Right lobe of liver (tissue), 6 donors: ENCODE measurements around the gene SYNJ2. TPM values are rescaled to one million over a fixed set of nuclear protein-coding genes. Genes with fewer than 3 reads are reported as not detected.

ENCODE experiments used
- ATAC-seq, 4 donors: fragments of 200-7000 bp; cut with Tn5 transposase; one replicate each; pipeline ENCODE4 v1.9.1; 2020; ENCODE audit warnings: mild to moderate bottlenecking in 4 of 4, moderate library complexity in 4 of 4
- DNase-seq, 3 donors: peaks; one replicate each; pipeline ENCODE4 v3.0.0-alpha.2; 2020
- H3K27ac ChIP-seq, 3 donors: fragments of 200-600 bp; one replicate each; pipeline ENCODE4 v1.8.0; 2022
- H3K27me3 ChIP-seq, 2 donors: fragments of 200-600 bp; one replicate each; pipeline ENCODE4 v1.8.0; 2022
- H3K36me3 ChIP-seq, 4 donors: fragments of 200-600 bp; sonication (generic) in 1 of 4; one replicate each; pipeline versions ENCODE4 v1.5.1 to v1.8.0; 2017 to 2022; ENCODE audit warnings: control low read depth in 1 of 4
- H3K4me1 ChIP-seq, 4 donors: fragments of 200-600 bp; sonication (generic) in 1 of 4; one replicate each; pipeline versions ENCODE4 v1.5.1 to v1.8.0; 2017 to 2022; ENCODE audit warnings: control low read depth in 1 of 4
- H3K4me3 ChIP-seq, 3 donors: fragments of 200-600 bp; one replicate each; pipeline ENCODE4 v1.8.0; 2022
- H3K9me3 ChIP-seq, 4 donors: fragments of 200-600 bp; sonication (generic) in 1 of 4; one replicate each; pipeline versions ENCODE4 v1.5.1 to v1.8.0; 2017 to 2022; ENCODE audit warnings: control low read depth in 1 of 4
- POLR2A ChIP-seq: fragments of 450-650 bp; IDR thresholded peaks from one replicate; pipeline ENCODE4 v1.6.1; 2017; ENCODE audit warnings: antibody characterized with exemption, mild to moderate bottlenecking
- WGBS: methylation state at CpG from one replicate; pipeline ENCODE4 v1.1.6; 2018; ENCODE audit warnings: low coverage, low lambda C conversion rate; ENCODE audit not compliant: insufficient coverage; ENCODE audit errors: missing lambda C conversion rate; 5-methylcytosine and 5-hydroxymethylcytosine counted together
- intact Hi-C, 2 donors: fragments of 100-400 bp; cut with DNase I; formaldehyde crosslinking; loops; one replicate each; pipeline versions ENCODE4 v1.11.2 to v1.14.1; 2022
- total RNA-seq, 6 experiments: library from RNA; depleted of rRNA in 2 of 6; stranded (reverse); fragments of >200 nt in 2 of 6; fragmentation: NEBNext Ultra II Directional in 3 of 6; extraction: Animal tissue kit (Norgen Biotek cat#: 25700) in 3 of 6; gene quantifications; one replicate each; pipeline versions ENCODE4 v1.1.0 to v1.2.4, GENCODE V29; 2016 to 2023
- TF ChIP-seq, protein P1 (sequence below), 4 donors: fragments of 200-600 bp in 3 of 4; fragments of 450-650 bp in 1 of 4; IDR thresholded peaks; one replicate each; pipeline versions ENCODE4 v1.5.1 to v1.8.0; 2016 to 2022; ENCODE audit warnings: antibody characterized with exemption in 4 of 4, mild to moderate bottlenecking in 2 of 4
- donor health status: DM: no; HTN: yes; CAD: no.
- donor health status: DM: no; HTN: no; CAD: no.
- donor health status: DM: no; HTN: no; CAD: no.
- donor health status: DM: no; HTN: yes; CAD: no.
- donor health status: DM: no; HTN: yes; CAD: no.

The SYNJ2 gene
- total RNA-seq, 6 experiments from 2014 or later: 3.2 to 7.4 (median 4.2) TPM

DNA sequence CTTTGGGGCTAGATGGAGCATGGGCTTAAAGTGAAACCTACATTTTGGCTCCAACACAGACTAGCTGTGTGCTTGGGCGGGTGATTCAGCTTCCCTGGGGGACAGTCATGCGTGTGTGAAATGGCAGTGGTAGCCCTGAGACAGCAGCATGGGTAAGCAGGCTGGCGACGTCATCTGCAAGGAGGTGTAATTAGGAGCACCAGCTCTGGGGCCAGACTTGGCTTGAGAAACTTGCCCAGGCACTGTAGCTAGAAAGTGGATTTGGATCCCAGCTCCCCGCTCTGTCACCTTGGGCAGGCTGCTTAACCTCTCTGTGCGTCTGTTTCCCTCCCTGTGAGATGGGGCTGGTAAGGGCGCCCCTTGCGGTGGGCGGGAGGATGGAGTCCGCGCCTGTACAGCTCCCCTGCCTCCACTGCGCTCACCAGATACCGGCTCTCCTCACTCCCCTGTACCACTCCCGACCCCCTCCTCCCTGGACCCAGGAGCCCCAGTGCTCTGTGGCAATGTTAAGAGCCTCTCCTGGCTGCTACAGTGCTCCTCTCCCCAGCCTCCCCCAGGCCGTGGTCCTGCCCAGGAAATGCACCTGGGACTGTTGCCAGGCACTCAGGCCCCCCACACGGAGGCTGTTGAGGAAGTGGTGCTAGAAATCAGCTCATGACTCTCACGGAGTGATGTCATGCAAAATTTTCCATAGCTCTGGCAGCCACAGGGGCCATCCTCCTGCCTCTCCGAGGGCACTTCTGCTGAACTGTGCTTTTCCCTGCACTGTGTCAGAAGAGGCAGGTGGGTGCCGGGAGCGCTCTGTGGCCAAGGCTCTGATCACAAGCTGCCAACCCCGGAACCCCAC, 44.6 kb downstream of the SYNJ2 start:
- TF ChIP-seq, protein P1, sequence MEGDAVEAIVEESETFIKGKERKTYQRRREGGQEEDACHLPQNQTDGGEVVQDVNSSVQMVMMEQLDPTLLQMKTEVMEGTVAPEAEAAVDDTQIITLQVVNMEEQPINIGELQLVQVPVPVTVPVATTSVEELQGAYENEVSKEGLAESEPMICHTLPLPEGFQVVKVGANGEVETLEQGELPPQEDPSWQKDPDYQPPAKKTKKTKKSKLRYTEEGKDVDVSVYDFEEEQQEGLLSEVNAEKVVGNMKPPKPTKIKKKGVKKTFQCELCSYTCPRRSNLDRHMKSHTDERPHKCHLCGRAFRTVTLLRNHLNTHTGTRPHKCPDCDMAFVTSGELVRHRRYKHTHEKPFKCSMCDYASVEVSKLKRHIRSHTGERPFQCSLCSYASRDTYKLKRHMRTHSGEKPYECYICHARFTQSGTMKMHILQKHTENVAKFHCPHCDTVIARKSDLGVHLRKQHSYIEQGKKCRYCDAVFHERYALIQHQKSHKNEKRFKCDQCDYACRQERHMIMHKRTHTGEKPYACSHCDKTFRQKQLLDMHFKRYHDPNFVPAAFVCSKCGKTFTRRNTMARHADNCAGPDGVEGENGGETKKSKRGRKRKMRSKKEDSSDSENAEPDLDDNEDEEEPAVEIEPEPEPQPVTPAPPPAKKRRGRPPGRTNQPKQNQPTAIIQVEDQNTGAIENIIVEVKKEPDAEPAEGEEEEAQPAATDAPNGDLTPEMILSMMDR (IDR thresholded peaks at IDR 0.05): peak in 3 of 4 donors; percentile 25 to 31 (median 30)
- no peak for TF ChIP-seq POLR2A
- H3K27ac ChIP-seq: peak overlapping the region; percentile 14 to 43 (median 24)
- intact Hi-C loops: no loop called here
- no peaks in the 10 kb centered on the region for H3K9me3 ChIP-seq
- ATAC-seq (peak; percentile 68 to 80 (median 75)), DNase-seq (peak; percentile 72 to 81 (median 76))
- H3K4me1 ChIP-seq: no peaks in the 10 kb centered on the region
- 60% methylated on average over 13 of the region's 21 CpGs for WGBS
- H3K36me3 ChIP-seq: no peaks in the 10 kb centered on the region
- H3K27me3 ChIP-seq: no peaks in the 10 kb centered on the region
- H3K4me3 ChIP-seq: no peak overlapping the region

DNA sequence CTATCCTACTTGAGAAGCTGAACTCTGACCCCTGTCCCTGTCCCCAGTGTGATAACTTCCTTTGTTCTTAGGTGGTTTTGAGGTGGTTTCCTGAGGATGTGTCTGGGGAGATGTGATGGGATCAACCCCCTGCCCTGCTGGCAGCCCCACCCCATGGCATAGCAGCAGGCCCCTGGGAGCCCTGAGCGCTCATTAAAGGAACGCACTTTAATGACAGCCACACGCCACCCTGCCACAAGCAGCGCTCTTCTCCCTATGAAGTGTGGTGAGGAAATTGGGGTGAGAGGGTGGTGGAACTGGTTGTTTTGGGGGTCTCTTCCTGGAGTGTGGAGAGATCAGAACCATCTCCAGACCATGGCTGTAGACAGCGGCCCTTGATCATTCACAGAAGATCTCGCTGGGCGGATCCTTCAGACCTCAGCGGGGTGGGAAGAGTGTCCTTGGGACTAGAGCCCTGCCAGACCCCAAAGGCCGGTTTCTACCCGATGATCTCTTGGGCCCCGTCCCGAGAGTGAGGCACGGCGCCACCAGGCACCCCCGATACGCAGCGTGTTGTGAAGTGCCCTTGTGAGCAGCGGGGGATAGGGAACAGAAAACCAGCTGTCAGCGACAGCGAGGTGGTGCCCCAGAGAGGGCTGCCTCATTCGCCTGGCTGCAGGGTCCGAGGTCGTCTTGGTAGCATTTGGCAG, 45.4 kb downstream of the SYNJ2 start:
- ATAC-seq (no peak), DNase-seq (peak in 1 of 3 donors; percentile 20)
- Histone ChIP-seq H3K36me3 (no peaks in the 10 kb centered on the region), H3K27me3 (no peaks in the 10 kb centered on the region), H3K9me3 (no peaks in the 10 kb centered on the region), H3K4me3 (no peak overlapping the region), H3K4me1 (no peaks in the 10 kb centered on the region), H3K27ac (peak overlapping the region; percentile 14 to 43 (median 24))
- 77% methylated on average over 12 of the region's 23 CpGs for WGBS
- intact Hi-C loops: no loop called here
- TF ChIP-seq POLR2A: no peak
- TF ChIP-seq, protein P1 (IDR thresholded peaks at IDR 0.05): no peak

DNA sequence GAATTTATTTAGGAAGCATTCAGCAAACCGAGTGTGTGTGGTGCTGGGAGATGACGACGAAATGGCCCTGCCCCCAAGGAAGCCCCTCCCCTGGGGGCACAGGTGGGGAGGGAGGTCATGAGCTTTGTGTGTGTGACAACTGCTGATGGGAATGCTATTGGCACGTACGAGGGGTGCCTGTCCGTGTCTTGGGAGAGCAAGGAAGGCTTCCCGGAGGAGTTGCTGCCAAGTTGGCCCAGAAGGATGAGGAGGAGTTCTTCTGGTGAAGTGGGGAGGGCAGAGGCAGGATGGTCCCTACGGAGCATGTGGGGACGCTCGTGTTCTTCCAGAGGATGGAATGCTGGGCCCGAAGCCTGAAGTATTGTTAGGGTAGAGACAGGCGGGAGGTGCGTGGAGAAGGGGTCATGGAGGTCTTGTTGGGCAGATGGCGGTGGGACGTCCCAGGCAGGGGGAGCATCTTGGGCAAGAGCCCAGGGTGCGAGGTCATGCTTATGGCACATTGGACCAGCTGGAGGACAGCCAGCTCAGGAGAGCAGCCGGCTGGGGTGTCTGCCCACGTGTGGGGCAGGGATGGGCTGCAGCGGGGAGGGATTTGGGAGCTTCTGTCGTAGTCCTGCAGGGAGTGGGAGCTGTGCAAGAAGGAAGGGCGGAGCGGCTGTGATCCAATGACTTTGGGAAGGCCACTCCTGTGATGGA, 46.1 kb downstream of the SYNJ2 start:
- ATAC-seq: no peak
- intact Hi-C loops: no loop called here
- H3K9me3 ChIP-seq: no peaks in the 10 kb centered on the region
- no peaks in the 10 kb centered on the region for H3K36me3 ChIP-seq
- H3K4me1 ChIP-seq: no peaks in the 10 kb centered on the region
- H3K4me3 ChIP-seq: no peak overlapping the region
- TF ChIP-seq, protein P1 (IDR thresholded peaks at IDR 0.05): no peak
- TF ChIP-seq POLR2A: no peak
- no peak for DNase-seq
- no peaks in the 10 kb centered on the region for H3K27me3 ChIP-seq
- H3K27ac ChIP-seq: peak overlapping the region in 1 of 3 donors; percentile 43
- 62% methylated on average over 4 of the region's 22 CpGs for WGBS

GRCh38 chr6:158028421-158028820, 46.8 kb downstream of the SYNJ2 start:
- intact Hi-C loops: no loop called here
- TF ChIP-seq, protein P1 (IDR thresholded peaks at IDR 0.05): no peak
- no peak for TF ChIP-seq POLR2A
- no peaks in the 10 kb centered on the region for H3K36me3 ChIP-seq
- H3K4me3 ChIP-seq: no peak overlapping the region
- DNase-seq: no peak
- H3K27ac ChIP-seq: no peak overlapping the region
- H3K27me3 ChIP-seq: no peaks in the 10 kb centered on the region
- no peaks in the 10 kb centered on the region for H3K4me1 ChIP-seq
- no CpG with 5 or more reads among the region's 9 CpGs for WGBS
- H3K9me3 ChIP-seq: no peaks in the 10 kb centered on the region
- no peak for ATAC-seq
